ENCODE results near the gene CNTD1. TPM values are rescaled to one million over a fixed set of nuclear protein-coding genes. Genes with fewer than 3 reads are reported as not detected.

Gene CNTD1
- total RNA-seq, 1 donor from 2014 or later: 0.09 TPM

GRCh38 chr17:42857389-42857788, 58.7 kb downstream of the CNTD1 start:
- H3K36me3 Mint-ChIP-seq: no peaks in the 10 kb centered on the region
- H3K27me3 Mint-ChIP-seq (ENCODE audit: low read depth): peaks cover 1% of the 10 kb centered on the region
- no peak overlapping the region for H3K4me3 Mint-ChIP-seq
- no peak overlapping the region for H3K27ac Mint-ChIP-seq
- no peaks in the 10 kb centered on the region for H3K4me1 Mint-ChIP-seq
- no peak for DNase-seq (ENCODE audit: low spot score in 2 of 2, unreplicated experiment in 2 of 2)
- no peak for TF ChIP-seq CTCF (IDR thresholded peaks at IDR 0.05; ENCODE audit: unreplicated experiment)
- H3K9me3 Mint-ChIP-seq: peaks cover 3% of the 10 kb centered on the region

Small RNA genes lying within 50 kb of the gene (microRNA-seq; reads per million reads assigned to microRNA genes)
- gene MIR6781: not detected

Other genes with a start within 250 kb of the CNTD1 start
- gene HSD17B1, start 245.9 kb upstream of the CNTD1 start, total RNA-seq: 1.6 to 3.0 TPM (median 2.2 TPM) in 3 replicates
- 60.7 to 62.0 TPM (median 61.4 TPM) in 3 replicates for gene COASY, start 236.7 kb upstream of the CNTD1 start, total RNA-seq
- gene MLX, start 231.8 kb upstream of the CNTD1 start, total RNA-seq: 26.1 to 27.8 TPM (median 27.0 TPM) in 3 replicates
- gene PSMC3IP, start 221.1 kb upstream of the CNTD1 start, total RNA-seq: 8.3 to 9.8 TPM (median 9.7 TPM) in 3 replicates
- gene RETREG3, start 189.5 kb upstream of the CNTD1 start, total RNA-seq: 77.7 to 79.1 TPM (median 77.8 TPM) in 3 replicates
- gene TUBG1, start 189.2 kb upstream of the CNTD1 start, total RNA-seq: 35.0 to 42.9 TPM (median 38.4 TPM) in 3 replicates
- gene TUBG2, start 139.6 kb upstream of the CNTD1 start, total RNA-seq: 30.6 to 33.7 TPM (median 33.4 TPM) in 3 replicates
- gene PLEKHH3, start 121.9 kb upstream of the CNTD1 start, total RNA-seq: 35.9 to 38.2 TPM (median 37.8 TPM) in 3 replicates
- 2.0 to 2.3 TPM (median 2.1 TPM) in 3 replicates for gene CCR10, start 117.0 kb upstream of the CNTD1 start, total RNA-seq
- 20.5 to 23.1 TPM (median 20.9 TPM) in 3 replicates for gene CNTNAP1, start 116.3 kb upstream of the CNTD1 start, total RNA-seq
- 38.4 to 45.1 TPM (median 42.5 TPM) in 3 replicates for gene EZH1, start 53.8 kb upstream of the CNTD1 start, total RNA-seq
- 19.5 to 22.3 TPM (median 21.6 TPM) in 3 replicates for gene RAMP2, start 37.6 kb upstream of the CNTD1 start, total RNA-seq
- gene VPS25, start 25.4 kb upstream of the CNTD1 start, total RNA-seq: 59.4 to 65.0 TPM (median 64.9 TPM) in 3 replicates
- 1.3 to 1.8 TPM (median 1.7 TPM) in 3 replicates for gene WNK4, start 18.3 kb upstream of the CNTD1 start, total RNA-seq
- 52.4 to 57.4 TPM (median 54.3 TPM) in 3 replicates for gene COA3, start 157 bp upstream of the CNTD1 start, total RNA-seq
- 54.5 to 55.8 TPM (median 55.2 TPM) in 3 replicates for gene BECN1, start 25.4 kb downstream of the CNTD1 start, total RNA-seq
- gene PSME3, start 34.5 kb downstream of the CNTD1 start, total RNA-seq: 88.7 to 92.8 TPM (median 92.0 TPM) in 3 replicates
- gene AOC2, start 45.7 kb downstream of the CNTD1 start, total RNA-seq: 3.0 to 3.8 TPM (median 3.4 TPM) in 3 replicates
- 1.5 to 2.3 TPM (median 1.9 TPM) in 3 replicates for gene AOC3, start 52.3 kb downstream of the CNTD1 start, total RNA-seq
- gene G6PC1, start 101.9 kb downstream of the CNTD1 start, total RNA-seq: not detected in 3 replicates
- 58.6 to 66.0 TPM (median 59.1 TPM) in 3 replicates for gene AARSD1, start 165.6 kb downstream of the CNTD1 start, total RNA-seq
- gene PTGES3L, start 181.2 kb downstream of the CNTD1 start, total RNA-seq: 1.5 to 2.0 TPM (median 1.6 TPM) in 3 replicates
- 13.1 to 13.9 TPM (median 13.2 TPM) in 3 replicates for gene RUNDC1, start 181.7 kb downstream of the CNTD1 start, total RNA-seq
- gene RPL27, start 199.6 kb downstream of the CNTD1 start, total RNA-seq: 1,019 to 1,067 TPM (median 1,060 TPM) in 3 replicates
- gene IFI35, start 207.9 kb downstream of the CNTD1 start, total RNA-seq: 5.6 to 6.3 TPM (median 5.9 TPM) in 3 replicates
- gene VAT1, start 223.5 kb downstream of the CNTD1 start, total RNA-seq: 211 to 222 TPM (median 211 TPM) in 3 replicates
- gene RND2, start 226.4 kb downstream of the CNTD1 start, total RNA-seq: 7.6 to 8.7 TPM (median 8.7 TPM) in 3 replicates